Measurements from ENCODE around the gene PXMP2. TPM values are rescaled to one million over a fixed set of nuclear protein-coding genes. Genes with fewer than 3 reads are reported as not detected.

Gene PXMP2
- total and polyA plus RNA-seq, 12 donors = 17.7 to 75.6 (median 46.7) TPM

Other genes starting within 250 kb of the PXMP2 start
- 10 to 100 TPM; 42.3 to 90.6 (median 48.0) TPM for gene FBRSL1, start 197.4 kb upstream of the PXMP2 start, total RNA-seq
- gene FBRSL1, start 197.4 kb upstream of the PXMP2 start, polyA plus RNA-seq = 10 to 100 TPM; 28.1 to 39.9 TPM
- gene LRCOL1, start 77.0 kb upstream of the PXMP2 start, total RNA-seq = under 1 TPM in 1 of 10 donors, not detected in 9; 0.28 TPM
- under 1 TPM in 1 of 2 donors, not detected in 1; 0.17 TPM for gene LRCOL1, start 77.0 kb upstream of the PXMP2 start, polyA plus RNA-seq
- gene P2RX2, start 68.8 kb upstream of the PXMP2 start, total RNA-seq = not detected
- gene P2RX2, start 68.8 kb upstream of the PXMP2 start, polyA plus RNA-seq = not detected
- gene POLE, start 245 bp upstream of the PXMP2 start, total RNA-seq = 10 to 100 TPM in 4 of 10 donors, 1 to 10 TPM in 6; 6.8 to 22.8 (median 8.8) TPM
- 10 to 100 TPM; 11.2 to 25.8 TPM for gene POLE, start 245 bp upstream of the PXMP2 start, polyA plus RNA-seq
- gene PGAM5, start 23.3 kb downstream of the PXMP2 start, total RNA-seq = 10 to 100 TPM; 22.7 to 37.6 (median 31.7) TPM
- 10 to 100 TPM; 17.5 to 24.9 TPM for gene PGAM5, start 23.3 kb downstream of the PXMP2 start, polyA plus RNA-seq
- gene ANKLE2, start 74.2 kb downstream of the PXMP2 start, total RNA-seq = 10 to 100 TPM; 23.5 to 39.4 (median 30.5) TPM
- 10 to 100 TPM; 17.4 to 23.1 TPM for gene ANKLE2, start 74.2 kb downstream of the PXMP2 start, polyA plus RNA-seq
- gene GOLGA3, start 141.3 kb downstream of the PXMP2 start, total RNA-seq = 10 to 100 TPM; 27.7 to 46.1 (median 35.7) TPM
- 10 to 100 TPM; 10.8 to 12.4 TPM for gene GOLGA3, start 141.3 kb downstream of the PXMP2 start, polyA plus RNA-seq
- 10 to 100 TPM; 10.2 to 19.5 (median 15.0) TPM for gene CHFR, start 200.0 kb downstream of the PXMP2 start, total RNA-seq
- 10 to 100 TPM; 14.4 to 27.2 TPM for gene CHFR, start 200.0 kb downstream of the PXMP2 start, polyA plus RNA-seq